PC-3 (cell line): ENCODE measurements around the gene AGO3. TPM values are rescaled to one million over a fixed set of nuclear protein-coding genes. Genes with fewer than 3 reads are reported as not detected.

Experiments used
- ATAC-seq: fragments of 200-7000 bp; cut with Tn5 transposase; 2 replicates; pipeline ENCODE4 v1.9.1; 2020; ENCODE audit warnings: mild to moderate bottlenecking, moderate library complexity
- BruUV-seq: library from RNA; stranded (reverse); fragments of 400-500 nt; replicated peaks from 2 replicates; lab custom pipeline; 2021; lab: Mats Ljungman, UMichigan
- CTCF ChIA-PET: fragments of 300-600 bp; sonication (Branson Sonifier 250); formaldehyde crosslinking; loops from one replicate; lab custom pipeline; 2022; ENCODE audit warnings: antibody characterized with exemption; lab: Charles Lee
- POLR2A ChIA-PET: fragments of 300-600 bp; sonication (Branson Sonifier 250); formaldehyde crosslinking; loops from one replicate; lab custom pipeline; 2022; ENCODE audit warnings: antibody characterized with exemption; ENCODE audit not compliant: unreplicated experiment; lab: Charles Lee
- DNase-seq: peaks from one replicate; pipeline ENCODE4 v3.0.0-alpha.2; 2015
- H2AFZ ChIP-seq: fragments of 300-600 bp; sonication (generic); 2 replicates; pipeline ENCODE4 v1.6.0; 2016; ENCODE audit warnings: antibody characterized with exemption, low read length
- H3F3A ChIP-seq: fragments of 300-600 bp; sonication (generic); one replicate; pipeline ENCODE4 v1.6.0; 2017; ENCODE audit warnings: antibody characterized with exemption, low read length, control low read depth, mild to moderate bottlenecking; ENCODE audit not compliant: unreplicated experiment
- H3K27ac ChIP-seq: fragments of 300-600 bp; sonication (generic); 2 replicates; pipeline ENCODE4 v1.5.1; 2016; ENCODE audit warnings: mild to moderate bottlenecking, low read length
- H3K27me3 ChIP-seq: fragments of 300-600 bp; sonication (generic); 2 replicates; pipeline ENCODE4 v1.6.1; 2016; ENCODE audit warnings: low read length, mixed read lengths
- H3K36me3 ChIP-seq: fragments of 300-600 bp; sonication (generic); 2 replicates; pipeline ENCODE4 v1.6.1; 2016; ENCODE audit warnings: low read depth, mixed run types, low read length, mixed read lengths
- H3K4me1 ChIP-seq: fragments of 300-600 bp; sonication (generic); 2 replicates; pipeline ENCODE4 v1.5.1; 2016; ENCODE audit warnings: low read length; ENCODE audit not compliant: insufficient read depth
- H3K4me2 ChIP-seq: fragments of 300-600 bp; sonication (generic); 2 replicates; pipeline ENCODE4 v1.6.0; 2016; ENCODE audit warnings: low read length
- H3K4me3 ChIP-seq: fragments of 300-600 bp; sonication (generic); 2 replicates; pipeline ENCODE4 v1.5.1; 2016; ENCODE audit warnings: mild to moderate bottlenecking, low read length, mixed read lengths
- H3K79me2 ChIP-seq: fragments of 300-600 bp; sonication (generic); 2 replicates; pipeline ENCODE4 v1.6.1; 2017; ENCODE audit warnings: low read length, mixed read lengths
- H3K9ac ChIP-seq: fragments of 300-600 bp; sonication (generic); 2 replicates; pipeline ENCODE4 v1.6.0; 2016; ENCODE audit warnings: mild to moderate bottlenecking, low read length
- H3K9me2 ChIP-seq: fragments of 300-600 bp; sonication (generic); replicated peaks from 2 replicates; pipeline ENCODE4 v1.6.1; 2016; ENCODE audit warnings: mixed run types, low read length, mixed read lengths
- H3K9me3 ChIP-seq: fragments of 300-600 bp; sonication (generic); 2 replicates; pipeline ENCODE4 v1.6.1; 2016; ENCODE audit warnings: low read length, mixed read lengths
- H4K20me1 ChIP-seq: fragments of 300-600 bp; sonication (generic); 2 replicates; pipeline ENCODE4 v1.6.1; 2016; ENCODE audit warnings: low read length, mixed read lengths
- CTCF ChIP-seq: fragments of 300-600 bp; sonication (generic); conservative IDR thresholded peaks from 2 replicates; pipeline ENCODE4 v1.5.1; 2017; ENCODE audit warnings: antibody characterized with exemption, low read depth, mild to moderate bottlenecking, low read length
- EZH2 ChIP-seq: fragments of 300-600 bp; sonication (generic); IDR thresholded peaks from one replicate; pipeline ENCODE4 v1.6.1; 2017; ENCODE audit warnings: antibody characterized with exemption, mild to moderate bottlenecking, low read length; ENCODE audit not compliant: unreplicated experiment
- EZH2phosphoT487 ChIP-seq: fragments of 300-600 bp; sonication (generic); IDR thresholded peaks from 2 replicates; pipeline ENCODE4 v1.6.1; 2018; ENCODE audit warnings: mild to moderate bottlenecking, antibody characterized with exemption, low read length, borderline replicate concordance
- intact Hi-C: fragments of 100-400 bp; cut with micrococcal nuclease; formaldehyde crosslinking; loops from 2 replicates; pipeline ENCODE4 v1.9.0; 2023
- total RNA-seq: library from RNA; depleted of rRNA; stranded (reverse); fragments of >200 nt; gene quantifications from 2 replicates; pipeline ENCODE4 v1.2.3, GENCODE V29; 2014

The AGO3 gene
- total RNA-seq, 1 experiment from 2014 or later: 17.7 TPM

GRCh38 chr1:36092798-36093185, 161.9 kb downstream of the AGO3 start:
- no TSS peak for BruUV-seq
- ChIA-PET POLR2A (no interaction called here), CTCF (no interaction called here)
- Histone ChIP-seq H3K27ac (no peak overlapping the region), H3K9me2 (no peaks in the 10 kb centered on the region), H2AFZ (no peak overlapping the region), H3K4me2 (no peak overlapping the region), H3K9ac (no peak overlapping the region), H3F3A (no peaks in the 10 kb centered on the region), H3K79me2 (peaks cover 28% of the 10 kb centered on the region), H3K27me3 (no peaks in the 10 kb centered on the region), H4K20me1 (no peaks in the 10 kb centered on the region), H3K4me1 (peaks cover 13% of the 10 kb centered on the region; the same call in 1 of the 2 replicates), H3K4me3 (no peak overlapping the region), H3K36me3 (peaks cover 33% of the 10 kb centered on the region; the same call in 1 of the 2 replicates), H3K9me3 (no peaks in the 10 kb centered on the region)
- no peak for ATAC-seq
- no peak for DNase-seq
- TF ChIP-seq CTCF: no peak
- TF ChIP-seq EZH2phosphoT487: no peak
- no peak for TF ChIP-seq EZH2
- intact Hi-C loops: no loop called here

DNA sequence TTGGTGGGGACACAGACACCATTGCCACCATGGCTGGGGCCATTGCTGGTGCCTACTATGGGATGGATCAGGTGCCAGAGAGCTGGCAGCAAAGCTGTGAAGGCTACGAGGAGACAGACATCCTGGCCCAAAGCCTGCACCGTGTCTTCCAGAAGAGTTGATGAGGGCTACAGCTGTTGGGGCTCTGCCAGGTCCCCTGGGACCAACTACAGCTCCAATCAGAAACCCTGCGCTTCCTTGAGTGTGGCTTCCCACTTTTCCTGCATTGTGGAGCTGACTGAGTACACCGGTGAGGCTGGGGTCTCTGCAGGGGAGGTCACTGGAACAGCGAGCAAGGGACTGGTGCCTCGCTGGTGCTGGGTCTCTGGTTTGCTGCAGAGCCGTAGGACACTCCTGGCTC, 162.3 kb downstream of the AGO3 start:
- H3K27ac ChIP-seq: no peak overlapping the region
- CTCF ChIA-PET: no interaction called here
- TF ChIP-seq CTCF (no peak), EZH2 (no peak), EZH2phosphoT487 (no peak)

DNA sequence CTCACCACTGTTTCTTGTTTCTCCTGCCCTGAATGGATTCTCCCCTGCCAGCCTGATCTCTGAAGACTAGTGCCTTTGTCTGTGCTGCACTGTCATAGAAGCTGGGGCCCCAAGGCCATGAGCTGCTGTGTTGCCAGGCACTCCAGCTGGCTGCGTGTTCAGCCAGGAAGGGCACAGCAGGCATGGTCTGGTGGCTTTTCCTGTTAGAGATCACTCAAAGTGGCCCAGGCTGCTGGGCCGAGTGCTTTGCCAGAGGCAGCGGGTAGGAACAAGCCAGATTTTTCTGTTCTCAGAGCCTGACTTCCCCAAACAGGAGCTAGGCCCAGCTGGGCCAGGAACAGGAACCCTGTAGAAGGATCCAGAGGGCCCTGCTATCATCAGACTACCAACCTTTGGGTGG, 163.0 kb downstream of the AGO3 start:
- Histone ChIP-seq H3F3A (no peaks in the 10 kb centered on the region), H3K9me2 (no peaks in the 10 kb centered on the region), H3K9me3 (no peaks in the 10 kb centered on the region), H3K4me3 (no peak overlapping the region), H3K9ac (no peak overlapping the region), H3K79me2 (peaks cover 26% of the 10 kb centered on the region), H3K36me3 (peaks cover 33% of the 10 kb centered on the region; the same call in 1 of the 2 replicates), H3K27me3 (no peaks in the 10 kb centered on the region), H2AFZ (no peak overlapping the region), H3K27ac (no peak overlapping the region), H3K4me1 (peaks cover 9% of the 10 kb centered on the region; the same call in 1 of the 2 replicates), H4K20me1 (no peaks in the 10 kb centered on the region), H3K4me2 (no peak overlapping the region)
- ChIA-PET CTCF (no interaction called here), POLR2A (no interaction called here)
- intact Hi-C loops: no loop called here
- ATAC-seq: no peak
- no peak for DNase-seq
- TF ChIP-seq EZH2phosphoT487: no peak
- no peak for TF ChIP-seq CTCF
- no peak for TF ChIP-seq EZH2
- no TSS peak for BruUV-seq

More for the DNA sequence above, 162.3 kb downstream of the AGO3 start:
- H3K9ac ChIP-seq: no peak overlapping the region
- no peak overlapping the region for H3K4me3 ChIP-seq
- H3K4me1 ChIP-seq: peaks cover 12% of the 10 kb centered on the region; the same call in 1 of the 2 replicates
- H3K79me2 ChIP-seq: peaks cover 28% of the 10 kb centered on the region
- no peaks in the 10 kb centered on the region for H3F3A ChIP-seq
- DNase-seq (no peak), ATAC-seq (no peak)
- POLR2A ChIA-PET: no interaction called here
- H3K36me3 ChIP-seq: peaks cover 33% of the 10 kb centered on the region; the same call in 1 of the 2 replicates
- intact Hi-C loops: no loop called here
- no peaks in the 10 kb centered on the region for H3K27me3 ChIP-seq
- no TSS peak for BruUV-seq
- no peak overlapping the region for H2AFZ ChIP-seq
- no peaks in the 10 kb centered on the region for H3K9me3 ChIP-seq
- H4K20me1 ChIP-seq: no peaks in the 10 kb centered on the region
- no peaks in the 10 kb centered on the region for H3K9me2 ChIP-seq
- no peak overlapping the region for H3K4me2 ChIP-seq
